Activated CD8-positive, alpha-beta memory T cell treated with anti-CD3 and anti-CD28 coated beads, Interleukin-2, amount 50 U/mL, for 4 hours (primary cell): Measurements from ENCODE around the gene BECN2.
"Not testable (repeated sequence)": the region's sequence is repeated elsewhere in the genome, so short reads cannot be mapped to it uniquely, and the experiment has no call there.

Experiments
- DNase-seq: peaks from one replicate; pipeline ENCODE4 v3.0.0-alpha.2; 2020

BECN2 gene

DNA sequence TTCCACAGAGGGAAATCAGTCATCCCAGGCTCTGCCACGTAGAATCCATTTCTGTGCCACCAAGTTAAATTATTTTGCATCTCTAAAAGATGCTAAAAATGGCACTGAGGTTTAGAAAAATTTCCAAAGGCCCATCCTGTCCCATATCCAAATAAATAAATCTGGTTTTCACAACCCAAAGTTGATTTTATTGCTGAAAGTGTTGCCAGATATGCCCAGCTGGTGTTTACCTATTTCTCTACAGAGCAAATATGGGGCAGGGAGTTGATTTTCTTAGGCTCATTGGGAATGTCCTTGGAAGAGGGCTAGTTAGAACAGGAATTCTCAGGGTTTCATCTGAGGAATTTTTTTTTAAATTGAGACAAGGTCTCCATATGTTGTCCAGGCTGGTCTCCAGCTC, 22.4 kb downstream of the BECN2 start:
- no peak for DNase-seq

DNA sequence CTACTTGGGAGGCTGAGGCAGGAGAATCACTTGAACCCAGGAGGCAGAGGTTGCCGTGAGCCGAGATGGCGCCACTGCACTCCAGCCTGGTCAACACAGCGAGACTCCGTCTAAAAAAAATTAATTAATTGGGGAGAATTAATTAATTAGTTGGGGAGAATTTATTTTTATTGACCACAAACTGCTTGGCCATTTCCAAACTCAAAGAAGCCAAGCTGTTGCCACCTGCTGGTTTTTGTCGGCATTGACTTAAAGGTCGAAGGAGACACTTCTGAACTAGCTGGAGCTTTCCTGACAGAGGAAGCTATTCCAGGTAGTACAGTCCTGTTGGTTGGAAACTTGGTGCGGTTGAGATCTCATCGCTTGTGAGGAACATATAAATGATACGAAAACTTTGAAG, 28.2 kb downstream of the BECN2 start:
- no peak for DNase-seq

DNA sequence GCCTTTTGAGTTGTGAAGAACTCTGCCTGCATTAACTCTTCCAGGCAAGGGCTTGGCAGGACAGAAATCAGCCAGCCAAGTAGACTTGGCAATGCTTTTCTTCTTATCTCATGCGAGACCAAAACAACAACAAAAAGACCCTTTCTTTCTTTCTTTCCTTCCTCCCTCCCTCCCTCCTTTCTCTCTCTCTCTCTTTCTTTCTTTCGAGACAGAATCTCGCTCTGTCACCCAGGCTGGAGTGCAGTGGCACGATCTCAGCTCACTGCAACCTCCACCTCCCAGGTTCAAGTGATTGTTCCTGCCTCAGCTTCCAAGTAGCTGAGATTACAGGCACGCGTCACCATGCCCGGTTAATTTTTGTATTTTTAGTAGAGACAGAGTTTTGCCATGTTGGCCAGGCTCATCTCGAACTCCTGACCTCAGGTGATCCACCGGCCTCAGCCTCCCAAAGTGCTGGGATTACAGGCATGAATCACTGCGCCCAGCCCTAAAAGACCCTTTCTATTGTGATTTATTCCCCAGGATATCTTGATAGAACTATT, 30.9 kb downstream of the BECN2 start:
- DNase-seq, result not testable (repeated sequence)

DNA sequence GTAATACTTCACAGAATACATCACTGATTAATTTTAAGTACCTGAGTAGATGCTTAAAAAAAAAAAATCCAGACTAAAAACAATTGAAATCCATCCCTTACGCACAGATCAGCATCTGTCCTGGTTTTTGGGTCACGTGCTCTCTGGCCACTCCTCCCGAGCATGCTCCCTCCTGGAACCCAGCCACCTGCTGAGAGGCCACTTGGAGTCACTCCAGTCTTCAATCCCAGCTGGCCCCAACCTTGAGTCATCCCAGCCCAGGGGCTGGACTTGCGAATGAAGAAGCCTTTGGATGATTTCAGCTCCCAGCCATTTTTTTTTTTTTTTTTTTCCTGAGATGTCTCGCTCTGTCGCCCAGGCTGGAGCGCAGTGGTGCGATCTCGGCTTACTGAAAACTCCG, 32.5 kb downstream of the BECN2 start:
- no peak for DNase-seq

DNA sequence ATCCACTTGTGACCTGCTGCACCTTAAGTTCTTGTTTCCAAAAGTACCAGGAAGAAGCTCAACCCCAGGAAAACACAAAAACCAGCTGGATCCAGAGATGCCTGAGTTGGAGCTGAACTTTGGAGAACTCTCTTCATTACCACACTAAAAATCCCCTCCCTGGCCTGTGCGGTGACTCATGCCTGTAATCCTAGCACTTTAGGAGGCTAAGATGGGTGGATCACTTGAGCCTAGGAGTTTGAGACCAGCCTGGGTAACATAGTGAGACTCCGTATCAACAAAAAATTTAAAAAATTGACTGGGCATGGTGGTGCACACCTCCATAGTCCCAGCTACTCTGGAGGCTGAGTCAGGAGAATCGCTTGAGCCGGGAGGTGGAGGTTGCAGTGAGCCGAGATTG, 35.2 kb downstream of the BECN2 start:
- DNase-seq, result no peak

DNA sequence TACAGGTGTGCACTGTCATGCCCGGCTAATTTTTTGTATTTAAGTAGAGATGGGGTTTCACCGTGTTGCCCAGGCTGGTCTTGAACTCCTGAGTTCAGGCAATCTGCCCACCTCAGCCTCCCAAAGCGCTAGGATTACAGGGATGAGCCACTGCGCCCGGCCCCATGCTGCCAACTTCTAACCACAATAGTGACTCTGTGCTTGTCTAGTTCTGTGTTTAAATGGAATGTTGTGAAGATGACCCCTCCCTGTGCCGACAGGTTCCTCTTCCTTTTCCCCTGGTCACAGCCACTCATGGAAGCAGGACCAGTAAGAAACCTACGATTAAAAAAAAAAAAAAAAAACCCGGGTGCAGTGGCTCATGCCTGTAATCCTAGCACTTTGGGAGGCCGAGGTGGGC, 36.6 kb downstream of the BECN2 start:
- DNase-seq, result no peak

DNA sequence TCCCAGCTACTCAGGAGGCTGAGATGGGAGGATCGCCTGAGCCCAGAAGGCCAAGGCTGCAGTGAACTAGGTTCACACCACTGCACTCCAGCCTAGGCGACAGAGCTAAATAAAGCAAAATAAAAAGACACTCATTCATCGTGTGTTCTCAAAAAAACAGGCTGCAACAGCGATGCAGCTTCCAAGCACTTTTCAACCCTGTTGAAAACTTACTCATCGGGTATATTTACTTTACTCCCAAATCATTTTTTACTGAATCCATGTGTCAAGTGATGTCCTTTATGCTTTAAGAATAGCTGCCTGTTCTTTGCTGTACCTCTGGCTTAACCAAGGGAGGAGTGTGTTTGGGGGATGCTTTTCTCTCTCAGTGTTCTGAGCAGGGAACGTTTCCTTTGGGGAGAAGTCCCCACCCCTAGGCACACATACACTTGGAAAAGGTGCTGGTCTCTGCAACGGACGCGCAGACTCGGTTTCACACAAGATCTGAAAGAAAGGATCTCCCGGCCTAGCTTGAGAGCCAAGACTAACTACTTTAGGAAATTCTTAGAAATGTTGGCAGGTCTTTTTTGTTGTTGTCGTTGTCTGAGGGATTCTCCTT, 39.9 kb downstream of the BECN2 start:
- DNase-seq, result no peak

DNA sequence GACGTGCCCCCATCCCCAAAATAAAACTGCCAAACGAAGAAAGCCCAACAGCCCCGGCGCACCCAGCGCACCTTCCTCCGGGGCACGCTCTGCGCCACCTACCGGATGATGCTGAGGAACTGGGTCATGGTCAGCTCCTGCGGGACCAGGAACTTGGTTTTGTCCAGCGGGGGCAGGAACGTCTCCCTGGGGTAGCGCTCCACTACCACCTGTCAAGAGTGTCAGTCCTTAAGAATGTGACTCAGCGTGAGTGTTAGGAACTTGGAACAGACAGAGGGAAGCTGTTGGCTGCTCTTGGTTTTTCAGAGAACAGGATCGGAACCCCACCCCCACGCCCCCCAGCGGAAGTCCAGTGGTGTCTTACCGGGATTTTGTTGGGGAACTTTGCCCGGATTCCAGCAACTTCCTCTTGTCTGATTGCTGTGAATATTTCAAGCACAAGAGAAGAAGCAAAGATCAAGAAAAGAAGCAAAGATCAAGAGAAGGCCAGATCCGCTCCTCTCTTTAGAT, 40.9 kb downstream of the BECN2 start:
- DNase-seq, result peak; percentile 42

DNA sequence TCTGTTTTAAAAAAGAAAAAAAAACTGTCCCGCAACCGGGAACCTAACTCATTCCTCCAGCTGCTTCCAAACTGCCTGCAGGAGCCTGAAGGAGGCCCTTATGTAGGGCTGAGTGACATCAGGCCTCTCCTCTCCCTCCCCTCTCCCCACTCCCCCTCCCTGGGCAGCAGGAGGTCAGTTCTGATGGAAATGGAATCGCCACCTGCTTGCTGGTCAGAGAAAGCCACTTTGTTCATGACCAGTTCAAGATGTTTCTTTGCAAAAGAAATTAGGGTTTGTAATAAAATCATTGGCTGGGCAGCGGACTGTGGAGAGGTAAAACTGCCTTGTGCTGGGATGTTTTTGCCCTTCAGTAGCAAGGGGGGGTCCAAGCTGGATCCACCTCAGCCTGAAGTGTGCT, 41.5 kb downstream of the BECN2 start, which contains the start of gene MAP1LC3C:
MAP1LC3C (minus strand) TSS at position 73 of the 400 bp plus-strand sequence. CDS start 90 bp downstream, outside the sequence.
- no peak for DNase-seq

DNA sequence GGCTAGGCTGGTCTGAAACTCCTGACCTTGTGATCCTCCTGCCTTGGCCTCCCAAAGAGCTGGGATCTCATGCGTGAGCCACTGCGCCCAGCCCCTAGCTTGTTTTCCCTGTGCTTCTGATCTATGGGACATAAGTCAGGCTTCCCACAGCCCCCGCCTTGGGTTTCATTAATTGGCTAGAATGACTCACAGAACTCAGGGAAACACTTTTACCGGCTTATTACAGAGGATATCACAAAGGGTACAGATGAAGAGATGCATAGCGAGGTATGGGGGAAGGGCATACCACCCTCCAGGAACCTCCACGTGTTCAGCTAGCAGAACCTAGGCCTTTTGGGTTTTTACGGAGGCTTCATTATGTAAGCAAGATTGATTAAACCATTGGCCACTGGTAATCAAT, 42.9 kb downstream of the BECN2 start:
- no peak for DNase-seq

DNA sequence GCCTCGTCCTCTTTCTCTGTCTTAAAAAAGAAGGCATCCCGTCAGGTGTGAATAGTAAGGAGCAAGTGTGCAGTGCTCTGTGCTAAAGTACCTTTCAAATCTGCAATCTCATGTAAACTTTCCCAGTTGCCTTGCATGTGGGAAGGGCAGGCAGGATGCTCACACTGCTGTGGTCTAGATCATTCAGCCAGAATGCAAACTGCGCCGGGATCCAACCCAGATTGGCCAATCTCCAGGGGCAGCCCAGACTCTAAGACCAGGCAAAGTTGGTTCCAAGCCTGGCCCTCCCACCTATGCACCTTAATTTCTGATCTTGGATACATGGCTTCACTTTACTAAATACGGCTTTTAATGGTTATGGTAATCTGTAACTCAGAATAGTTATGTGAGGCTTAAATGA, 44.5 kb downstream of the BECN2 start:
- no peak for DNase-seq

DNA sequence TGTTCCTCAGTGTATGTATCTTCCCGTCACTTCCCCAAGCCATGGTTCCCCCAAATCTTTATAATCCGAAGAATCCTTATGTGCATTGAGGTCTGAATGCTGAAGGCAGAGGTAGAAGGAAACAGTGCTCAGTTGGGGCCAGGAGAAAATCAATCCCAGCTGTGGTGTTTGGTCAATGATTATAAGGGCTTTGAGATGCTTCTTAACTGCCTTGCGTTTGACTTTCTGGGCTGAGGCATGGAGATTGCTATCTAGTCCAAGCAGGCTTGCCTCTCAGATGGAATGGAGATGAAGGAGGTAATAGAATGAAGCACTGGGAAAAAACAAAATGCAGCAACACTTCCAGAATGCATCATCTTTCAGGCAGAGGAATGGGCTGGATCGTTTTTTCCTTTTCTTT, 44.9 kb downstream of the BECN2 start:
- DNase-seq, result no peak

DNA sequence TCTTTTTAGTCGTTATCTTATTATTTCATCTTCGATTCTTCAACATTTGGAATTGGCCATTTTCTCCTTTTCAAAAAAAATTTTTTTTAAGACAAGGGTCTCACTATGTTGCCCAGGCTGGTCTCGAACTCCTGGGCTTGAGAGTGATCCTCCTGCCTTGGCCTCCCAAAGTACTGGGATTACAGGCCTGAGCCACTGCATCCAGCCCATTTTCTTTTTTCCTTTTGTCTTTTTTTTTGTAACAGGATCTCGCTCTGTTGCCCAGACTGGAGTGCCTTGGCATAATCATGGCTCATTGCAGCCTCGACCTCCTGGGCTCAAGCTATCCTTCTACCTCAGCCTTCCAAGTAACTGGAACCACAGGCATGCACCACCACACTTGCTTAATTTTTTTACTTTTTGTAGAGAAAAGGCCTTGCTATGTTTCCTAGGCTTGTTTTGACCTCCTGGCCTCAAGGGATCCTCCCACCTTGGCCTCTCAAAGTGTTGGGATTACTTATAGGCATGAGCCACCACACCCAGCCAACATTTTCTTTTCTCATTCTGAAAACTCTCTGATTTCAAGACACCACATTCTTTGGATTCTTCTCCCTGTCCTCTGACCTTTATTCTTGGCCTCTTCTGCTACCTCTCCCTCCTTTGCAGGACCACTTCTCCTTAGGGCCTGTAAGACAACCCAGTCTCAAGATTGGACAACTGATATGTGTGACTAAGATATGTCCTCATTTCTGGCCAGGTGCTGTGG, 47.4 kb downstream of the BECN2 start:
- no peak for DNase-seq

DNA sequence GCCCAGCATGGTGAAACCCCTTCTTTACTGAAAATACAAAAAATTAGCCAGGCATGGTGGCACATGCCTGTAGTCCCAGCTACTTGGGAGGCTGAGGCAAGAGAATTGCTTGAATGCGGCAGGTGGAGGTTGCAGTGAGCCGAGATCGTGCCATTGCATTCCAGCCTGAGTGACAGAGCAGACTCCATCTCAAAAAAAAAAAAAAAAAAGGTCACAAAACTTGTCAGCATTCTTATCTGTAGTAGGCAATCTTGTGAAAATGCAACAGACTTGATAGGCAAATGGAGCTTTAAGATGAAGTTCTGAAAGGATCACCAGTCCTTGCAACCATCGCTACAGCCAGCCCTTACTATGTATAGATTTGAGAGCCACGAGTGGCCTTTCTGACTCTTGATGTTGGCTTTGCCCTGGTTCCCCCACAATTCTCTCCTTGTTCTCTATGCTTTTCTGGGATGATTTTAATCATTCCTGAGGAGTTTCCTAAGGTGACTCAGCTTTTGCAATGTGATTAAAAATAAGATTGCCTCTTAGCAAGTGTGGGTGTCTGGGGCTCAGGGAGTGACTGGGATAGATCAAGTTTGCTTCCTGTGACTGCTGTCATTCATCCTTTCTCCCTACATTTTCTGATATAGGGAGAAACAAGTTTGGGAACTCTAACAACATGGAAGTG, 48.4 kb downstream of the BECN2 start:
- no peak for DNase-seq

DNA sequence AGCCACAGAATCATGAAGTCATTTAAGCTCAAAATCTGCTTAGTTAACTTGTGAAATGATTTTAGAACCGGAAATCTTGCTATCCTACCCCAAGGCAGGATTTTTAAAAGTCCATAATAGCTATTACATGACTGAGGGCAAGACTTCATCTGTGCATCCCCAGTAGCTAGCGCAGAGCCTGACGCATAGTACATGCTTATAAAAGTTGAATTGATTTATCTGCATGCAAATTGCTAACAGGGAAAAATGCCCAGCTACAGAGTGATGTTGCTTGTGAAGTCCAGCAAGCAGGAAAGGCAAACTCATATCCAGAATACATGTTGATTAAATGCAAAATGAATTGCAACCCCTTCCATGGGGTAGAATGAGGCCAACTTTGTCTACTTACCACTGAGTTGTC, 49.4 kb downstream of the BECN2 start:
- DNase-seq, result no peak
